Epithelial cell of alveolus of lung (primary cell): ENCODE measurements around the gene VPS13A. TPM values are rescaled to one million over a fixed set of nuclear protein-coding genes. Genes with fewer than 3 reads are reported as not detected.

Source experiments
- total RNA-seq: library from RNA; depleted of rRNA; stranded (reverse); fragments of >200 nt; gene quantifications from 2 replicates; pipeline ENCODE4 v1.2.1, GENCODE V29; 2015

Gene VPS13A
- 9.8 and 9.9 TPM in 2 replicates for total RNA-seq

DNA sequence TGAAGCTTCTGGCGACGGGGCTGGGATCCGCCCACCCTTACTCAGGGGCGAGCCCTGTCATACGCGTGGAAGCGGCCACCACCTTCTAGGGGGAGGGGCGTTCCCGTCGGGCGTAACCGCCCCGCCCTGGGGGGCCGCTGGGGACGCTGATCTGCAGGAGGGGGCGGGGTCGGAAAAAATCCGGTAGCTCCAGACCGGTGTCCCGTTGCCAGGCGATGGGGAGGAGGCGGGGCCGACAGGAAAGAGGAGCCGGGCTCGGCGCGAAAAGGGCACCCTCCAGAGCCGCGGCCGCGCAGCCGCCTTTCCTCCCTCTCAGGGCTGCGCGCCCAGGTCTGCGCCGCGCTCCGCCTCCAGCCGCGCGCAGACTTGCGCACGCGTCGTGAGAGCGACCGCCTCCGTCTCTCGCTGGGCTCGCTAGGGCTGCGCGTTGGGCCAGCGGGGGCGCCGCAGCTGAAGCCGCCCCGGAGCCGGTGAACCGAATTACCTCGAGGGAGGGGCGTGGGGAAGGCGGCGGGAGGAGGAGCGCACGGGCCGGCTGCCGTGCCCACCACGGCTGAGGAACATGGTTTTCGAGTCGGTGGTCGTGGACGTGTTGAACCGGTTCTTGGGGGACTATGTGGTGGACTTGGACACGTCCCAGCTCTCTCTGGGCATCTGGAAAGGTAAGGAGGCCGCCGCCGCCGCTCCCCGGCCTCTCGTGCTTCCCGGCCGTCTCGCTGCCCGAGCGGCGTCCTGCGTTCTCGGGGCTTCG, at the start of gene VPS13A:
TSS of gene VPS13A (plus strand) at position 392 of the 751 bp plus-strand sequence. CDS start at position 563, 171 bp downstream.

Other genes starting within 250 kb of the VPS13A start
- not detected in 2 replicates for gene FOXB2, start 157.9 kb upstream of the VPS13A start, total RNA-seq